GM13977 (cell line): Measurements from ENCODE around the gene ACTR3.

ENCODE experiments used
- DNase-seq: peaks from one replicate; pipeline ENCODE4 v3.0.0; 2012; ENCODE audit warnings: low spot score
- CTCF ChIP-seq: IDR thresholded peaks from 2 replicates; pipeline ENCODE4 v1.5.1; 2012; ENCODE audit warnings: mild to moderate bottlenecking, control low read depth; ENCODE audit not compliant: insufficient read depth; ENCODE audit errors: extremely low read depth, missing control alignments
- in situ Hi-C: fragments of 300-500 bp; cut with MboI; formaldehyde crosslinking; loops from one replicate; pipeline ENCODE4 v1.12.0; 2022; ENCODE audit warnings: low sequenced_read_pairs, low pct_unique_long_range_greater_than_20kb, mixed read lengths, inconsistent platforms; ENCODE audit not compliant: unreplicated experiment

Gene ACTR3

GRCh38 chr2:114005110-114005783 lies 115.4 kb downstream of the ACTR3 start:
- DNase-seq, result no peak

GRCh38 chr2:114006460-114006859 lies 116.6 kb downstream of the ACTR3 start:
- in situ Hi-C loops, result no loop called here
- DNase-seq, result no peak
- TF ChIP-seq CTCF, result no peak

More at GRCh38 chr2:114005110-114005783, 115.4 kb downstream of the ACTR3 start:
- TF ChIP-seq CTCF, result no peak
- in situ Hi-C loops, result no loop called here

- no peak for TF ChIP-seq CTCF
- in situ Hi-C loops, result no loop called here
- DNase-seq, result no peak
Measured at GRCh38 chr2:114007436-114007835, 117.5 kb downstream of the ACTR3 start.

- DNase-seq, result no peak
- in situ Hi-C loops, result no loop called here
- no peak for TF ChIP-seq CTCF
Measured at GRCh38 chr2:114008720-114009119, 118.8 kb downstream of the ACTR3 start.

GRCh38 chr2:114009205-114009944 lies 119.5 kb downstream of the ACTR3 start:
- no peak for TF ChIP-seq CTCF
- in situ Hi-C loops, result no loop called here
- DNase-seq, result no peak

- no peak for TF ChIP-seq CTCF
- no peak for DNase-seq
- in situ Hi-C loops, result no loop called here
Measured at GRCh38 chr2:114010001-114010400, 120.1 kb downstream of the ACTR3 start.
